GM18508 (cell line): ENCODE data around the gene LIN28B.
"Not testable (repeated sequence)": the region's sequence is repeated elsewhere in the genome, so short reads cannot be mapped to it uniquely, and the experiment has no call there.

ENCODE experiments used
- ATAC-seq: cut with Tn5 transposase; IDR thresholded peaks from one replicate; pipeline ENCODE4 v1.9.1; 2021; ENCODE audit warnings: moderate number of reproducible peaks; ENCODE audit not compliant: insufficient read depth, unreplicated experiment

Gene LIN28B

DNA sequence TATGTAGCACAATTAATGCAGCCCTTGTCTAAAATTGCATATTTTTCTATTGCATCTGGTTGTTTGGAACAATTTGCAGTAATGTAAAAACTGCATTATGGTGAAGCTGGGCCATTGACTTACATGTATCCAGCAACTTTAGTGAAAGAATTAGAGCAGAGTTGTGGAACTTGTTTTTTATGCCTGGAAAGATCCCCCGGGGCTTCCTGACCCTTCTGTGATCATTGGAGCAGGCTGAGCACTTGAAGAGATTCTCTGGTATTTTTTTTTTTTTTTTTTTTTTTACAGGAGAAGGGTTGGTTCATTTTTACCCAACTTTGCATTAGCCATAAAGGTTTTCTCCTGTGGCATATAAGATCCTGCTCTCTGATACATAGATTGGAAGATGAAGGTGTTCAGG, 45.0 kb downstream of the LIN28B start:
- no peak for ATAC-seq

DNA sequence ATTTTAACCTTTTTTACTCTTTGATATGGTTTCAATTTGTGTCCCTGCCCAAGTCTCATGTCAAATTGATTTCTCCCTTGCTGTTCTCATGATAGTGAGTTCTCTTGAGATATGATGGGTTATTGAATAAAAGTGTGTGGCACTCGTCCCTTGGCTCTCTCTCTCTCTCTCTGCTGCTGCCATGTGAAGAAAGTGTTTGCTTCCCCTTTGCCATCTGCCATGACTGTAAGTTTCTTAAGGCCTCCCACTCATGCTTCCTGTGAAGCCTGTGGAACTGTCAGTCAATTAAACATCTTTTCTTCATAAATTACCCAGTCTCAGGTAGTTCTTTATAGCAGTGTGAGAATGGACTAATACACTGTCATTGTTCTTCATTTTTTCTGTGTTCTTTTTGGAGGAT, 48.5 kb downstream of the LIN28B start:
- ATAC-seq: no peak

DNA sequence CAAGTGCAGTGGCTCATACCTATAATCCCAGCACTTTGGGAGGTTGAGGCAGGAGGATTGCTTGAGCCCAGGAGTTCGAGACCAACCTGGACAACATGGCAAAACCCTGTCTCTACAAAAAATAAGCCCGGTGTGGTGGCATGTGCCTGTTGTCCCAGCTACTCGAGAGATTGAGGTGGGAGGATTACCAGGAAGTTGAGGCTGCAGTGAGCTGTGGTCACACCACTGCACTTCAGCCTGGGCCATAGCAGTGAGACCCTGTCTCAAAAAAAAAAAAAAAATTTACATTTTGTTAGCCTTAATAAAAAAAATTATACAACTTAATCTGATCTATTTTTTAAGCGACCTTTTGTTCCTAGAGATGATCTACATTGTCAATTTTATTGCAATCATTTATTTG, 56.6 kb downstream of the LIN28B start:
- not testable (repeated sequence) for ATAC-seq

DNA sequence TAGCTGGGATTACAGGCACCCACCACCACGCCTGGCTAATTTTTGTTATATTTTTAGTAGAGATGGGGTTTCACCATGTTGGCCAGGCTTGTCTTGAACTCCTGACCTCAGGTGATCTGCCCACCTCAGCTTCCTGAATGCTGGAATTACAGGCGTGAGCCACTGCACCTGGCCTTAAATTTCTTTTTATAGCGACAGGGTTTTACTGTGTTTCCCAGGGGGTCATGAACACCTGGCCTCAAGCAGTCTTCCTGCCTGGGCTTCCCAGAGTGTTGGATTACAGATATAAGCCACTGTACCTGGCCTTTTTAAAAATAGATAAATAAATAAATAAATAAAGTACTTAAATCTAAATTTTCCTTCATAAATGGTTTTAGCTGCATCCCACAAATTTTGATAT, 57.5 kb downstream of the LIN28B start:
- ATAC-seq: no peak

DNA sequence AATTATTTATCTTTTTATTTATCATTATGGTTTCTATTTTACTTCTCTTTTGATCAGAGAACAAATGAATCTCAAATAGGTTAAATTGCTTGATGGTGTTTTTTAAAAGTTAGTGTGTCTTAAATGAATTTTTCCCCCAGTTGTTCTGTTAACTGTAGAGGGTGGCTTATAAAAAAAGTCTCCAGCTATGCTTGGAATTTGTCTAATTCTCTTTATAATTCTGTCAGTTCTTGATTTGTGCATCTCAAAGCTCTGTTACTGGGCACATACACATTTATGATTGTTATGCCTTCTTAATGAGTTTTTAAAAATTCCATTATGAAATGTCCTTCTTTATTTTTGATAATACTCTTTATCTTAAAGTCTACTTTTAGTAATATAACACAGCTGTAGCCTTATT, 58.0 kb downstream of the LIN28B start:
- no peak for ATAC-seq

DNA sequence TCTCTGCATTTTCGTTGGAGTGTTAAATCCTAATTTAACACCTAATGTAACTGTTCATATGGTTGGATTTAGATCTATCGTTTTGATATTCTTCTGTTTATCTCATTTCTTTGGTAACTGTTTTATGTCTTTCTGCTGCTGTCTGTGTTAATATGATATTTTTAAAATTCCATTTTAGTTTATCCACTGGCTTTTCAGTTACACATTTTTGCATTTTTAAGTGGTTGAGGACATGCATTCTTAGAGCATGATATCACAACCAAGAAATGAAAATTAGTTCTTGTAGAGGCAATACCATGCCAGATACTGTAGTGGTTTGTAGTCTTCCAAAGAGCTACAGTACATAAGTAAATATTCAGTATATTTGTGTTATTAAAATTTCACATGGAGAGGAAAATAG, 58.6 kb downstream of the LIN28B start:
- ATAC-seq: no peak

DNA sequence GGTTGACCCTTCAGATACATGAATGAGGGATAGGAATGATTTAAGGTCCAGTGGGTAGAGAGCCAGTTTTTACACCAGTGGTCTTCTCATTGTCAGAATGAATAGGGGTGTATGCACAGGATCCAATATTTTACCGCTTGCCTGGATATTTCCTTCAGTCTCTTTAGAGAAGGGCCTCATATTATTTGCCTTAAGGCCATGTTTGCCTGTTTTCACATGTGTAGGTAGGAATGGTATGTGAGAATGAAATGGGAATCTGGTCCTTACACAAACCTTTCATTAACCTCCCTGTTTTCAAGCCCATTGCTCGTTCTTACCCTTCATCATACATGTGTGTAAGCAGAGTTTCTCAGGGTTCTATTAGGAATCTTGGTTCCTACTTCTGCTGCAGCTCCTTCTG, 62.4 kb downstream of the LIN28B start:
- no peak for ATAC-seq

DNA sequence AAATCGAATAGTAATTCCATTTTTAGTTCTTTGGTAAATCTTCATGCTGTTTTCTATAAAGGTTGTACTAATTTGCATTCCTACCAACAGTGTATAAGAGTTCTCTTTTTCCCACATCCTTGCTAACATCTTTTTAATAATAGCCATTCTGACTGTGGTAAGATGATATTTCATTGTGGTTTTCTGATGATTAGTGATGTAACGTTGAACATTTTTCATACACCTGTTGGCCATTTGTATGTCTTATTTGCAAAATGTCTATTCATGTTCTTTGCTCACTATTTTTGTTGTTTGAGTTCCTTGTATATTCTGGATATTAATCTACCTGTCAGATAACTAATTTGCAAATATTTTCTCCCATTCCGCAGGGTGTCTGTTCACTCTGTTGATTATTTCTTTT, 64.5 kb downstream of the LIN28B start:
- ATAC-seq: no peak

DNA sequence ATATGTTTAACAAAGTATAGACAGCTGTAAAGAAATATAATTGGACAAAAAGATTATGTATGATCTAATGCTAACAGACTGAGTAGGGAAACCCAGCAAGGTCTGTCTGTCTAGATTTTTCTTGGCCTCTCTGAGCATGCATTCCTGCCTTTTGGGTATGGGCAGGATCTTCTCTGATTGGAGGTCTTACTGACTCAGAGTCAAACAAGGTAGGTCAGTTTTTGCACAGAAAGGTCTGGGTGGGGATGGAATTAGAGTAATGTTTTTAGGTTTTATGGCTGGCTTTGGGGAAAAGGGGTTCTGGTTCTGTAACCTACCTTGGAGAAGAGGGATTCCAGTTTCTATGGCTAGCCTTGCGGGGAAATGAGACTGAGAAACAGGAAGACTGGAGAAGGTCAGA, 65.5 kb downstream of the LIN28B start:
- ATAC-seq: no peak

DNA sequence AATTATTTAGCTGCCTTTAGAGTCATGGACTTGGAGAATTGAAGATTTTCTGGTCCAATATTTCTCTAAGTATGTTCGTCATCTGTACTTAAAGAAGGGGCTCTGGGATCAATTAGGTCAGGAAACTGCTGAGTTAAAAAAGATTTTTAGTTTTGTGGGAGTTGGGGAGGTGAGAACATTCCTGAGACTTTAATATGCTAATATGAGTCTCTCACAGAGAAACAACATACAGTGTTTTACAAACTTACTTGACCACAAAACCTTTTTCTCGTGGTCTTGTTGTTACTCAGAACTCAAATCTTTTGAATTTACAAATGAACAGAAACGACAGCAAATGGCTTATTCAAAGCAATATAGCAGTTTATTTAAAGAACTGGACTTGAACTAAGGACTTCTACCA, 67.9 kb downstream of the LIN28B start:
- no peak for ATAC-seq

DNA sequence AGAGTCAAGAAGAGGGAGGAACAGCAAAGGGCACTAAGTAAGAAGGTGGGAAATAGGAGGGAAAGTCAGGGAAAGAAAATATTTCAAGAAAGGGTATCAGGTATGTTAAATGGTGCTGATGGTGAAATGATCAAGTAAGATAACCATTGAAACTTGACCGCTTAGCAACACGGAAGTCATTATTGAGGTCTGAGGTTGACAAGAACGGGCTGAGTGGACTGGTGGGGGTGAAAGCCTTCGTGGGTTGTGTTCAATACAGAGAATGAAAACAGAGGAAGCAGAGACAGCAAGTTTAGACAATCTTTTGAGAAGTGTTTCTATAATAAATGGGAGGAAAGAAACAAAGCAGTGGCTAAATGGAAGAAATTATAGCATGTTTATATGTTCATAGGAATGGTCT, 72.0 kb downstream of the LIN28B start:
- ATAC-seq: no peak

DNA sequence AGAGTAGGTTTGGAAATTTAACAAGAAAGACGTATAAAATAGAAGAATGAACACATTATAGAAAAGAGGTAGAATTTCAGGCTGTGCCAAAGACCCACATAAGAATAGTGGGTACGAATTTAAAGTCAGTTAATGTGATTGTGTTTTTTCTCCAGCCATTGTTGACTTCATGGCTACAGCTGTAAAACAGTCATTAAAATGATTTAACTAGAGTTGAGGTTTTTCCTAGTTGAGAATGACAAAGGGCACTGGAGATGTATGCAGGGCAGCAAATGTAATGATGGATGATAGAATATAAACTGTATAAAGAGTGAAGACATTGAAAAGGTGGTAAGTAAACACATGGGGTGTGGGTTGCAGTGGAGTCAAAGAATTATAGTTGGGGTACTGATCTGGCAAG, 72.7 kb downstream of the LIN28B start:
- no peak for ATAC-seq

DNA sequence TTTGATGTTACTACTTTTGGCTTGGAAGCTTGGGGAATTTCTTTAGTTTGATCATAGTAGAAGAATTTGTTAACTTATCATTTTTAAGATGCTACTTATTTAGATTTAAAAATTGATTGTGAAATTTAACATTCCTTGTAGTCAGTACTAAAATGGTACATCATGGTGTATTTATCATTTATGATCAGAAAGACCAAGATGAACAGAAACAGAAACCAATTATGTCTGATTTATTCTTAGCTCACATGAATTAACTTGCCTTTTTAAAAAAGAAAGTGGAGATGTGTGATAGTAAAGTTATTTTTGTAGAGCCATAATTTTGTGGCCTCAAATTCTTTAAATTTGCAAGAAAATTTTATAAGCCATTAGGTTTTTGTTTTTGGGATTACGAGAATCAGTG, 77.6 kb downstream of the LIN28B start:
- no peak for ATAC-seq

DNA sequence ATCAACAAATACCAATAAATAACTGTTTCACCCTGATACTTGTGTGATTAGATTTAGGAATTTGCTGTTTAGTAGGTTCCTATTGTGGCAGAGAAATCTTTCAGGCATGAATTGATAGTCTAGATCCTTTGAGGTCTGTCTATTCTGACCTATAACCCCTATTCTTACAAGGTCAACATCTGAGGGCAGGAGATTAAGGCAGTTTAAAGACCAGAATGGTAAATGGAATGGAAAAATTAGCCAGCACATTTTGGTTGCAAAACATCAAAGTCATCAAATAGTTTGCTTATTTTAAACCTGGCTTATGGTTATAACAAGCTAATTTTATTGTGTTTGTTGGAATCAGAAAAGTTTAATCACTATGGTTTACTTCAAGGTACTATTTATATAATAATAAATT, 78.4 kb downstream of the LIN28B start:
- ATAC-seq: no peak

DNA sequence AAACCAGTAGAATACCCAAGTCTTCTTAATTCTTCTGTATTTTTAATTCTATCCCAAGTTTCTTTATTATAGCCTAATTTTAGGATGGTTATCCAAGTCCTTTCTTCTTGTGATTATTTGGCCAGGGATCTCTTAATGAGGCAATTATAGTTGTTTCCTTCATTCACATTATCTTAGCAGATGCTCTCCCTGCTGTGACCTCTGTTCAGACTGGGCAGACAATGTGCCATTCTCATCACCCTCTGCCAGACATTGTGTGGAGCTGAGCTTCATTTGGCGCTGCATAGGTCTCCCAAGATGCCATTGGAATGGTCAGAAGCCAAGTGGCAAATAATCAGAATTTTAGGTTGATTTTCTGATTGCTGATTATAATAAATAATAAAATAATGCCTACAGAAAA, 79.4 kb downstream of the LIN28B start:
- no peak for ATAC-seq

DNA sequence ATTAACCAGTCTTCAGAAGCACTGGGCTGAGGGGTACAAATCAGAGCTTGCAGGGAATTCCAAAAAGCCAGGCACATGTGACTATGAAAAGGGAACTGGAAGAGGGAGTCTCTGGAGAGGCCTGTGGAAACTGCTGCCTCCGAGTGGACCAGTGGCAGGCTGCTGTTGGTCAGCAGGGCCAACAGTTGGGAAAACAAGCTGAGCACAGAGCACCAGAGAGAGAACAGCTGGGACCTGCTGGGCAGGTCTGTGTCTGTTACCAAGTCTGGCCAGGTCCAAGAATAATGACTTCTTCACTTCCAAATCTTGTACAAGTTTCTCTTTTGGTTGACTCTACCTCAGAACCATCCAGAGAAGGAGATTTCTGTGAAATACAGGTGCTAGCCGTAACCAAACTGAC, 81.4 kb downstream of the LIN28B start:
- no peak for ATAC-seq

DNA sequence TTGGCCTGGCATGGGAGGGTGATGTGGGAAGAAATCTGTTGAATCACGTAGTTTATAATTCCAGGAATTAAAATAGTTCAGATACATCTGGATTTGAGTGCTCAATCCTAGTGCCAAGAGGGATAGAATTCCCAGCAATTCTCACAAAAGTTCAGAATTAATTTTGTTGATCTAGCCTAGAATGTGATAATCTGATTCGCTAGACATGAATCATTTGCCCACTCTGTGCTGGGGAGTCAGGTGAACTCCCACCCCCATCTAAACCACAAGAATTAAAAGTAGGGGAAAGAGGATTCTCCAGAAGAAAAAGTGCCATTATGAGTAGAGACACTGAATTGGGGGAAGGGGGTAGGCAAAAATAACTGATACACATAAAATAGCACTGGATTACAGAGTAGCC, 85.0 kb downstream of the LIN28B start:
- no peak for ATAC-seq

DNA sequence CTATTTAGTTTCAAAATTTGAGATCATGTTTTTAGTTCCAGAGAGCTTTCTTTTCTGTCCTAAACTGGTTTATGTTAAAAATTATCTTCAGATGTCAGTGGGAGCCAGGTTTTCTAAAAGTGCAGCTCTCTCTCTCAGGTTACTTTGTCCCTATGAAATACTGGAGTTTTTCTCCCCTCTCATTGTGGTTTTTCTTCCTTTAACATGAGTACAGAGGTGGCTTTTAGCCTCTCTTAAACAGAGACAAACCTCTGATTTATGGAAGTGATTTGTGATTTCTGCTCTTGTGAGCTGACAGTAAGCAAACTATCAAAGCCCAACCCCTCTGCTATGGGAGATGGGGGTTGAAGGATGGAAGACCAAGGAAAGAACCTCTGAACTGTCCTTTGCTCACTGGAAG, 85.7 kb downstream of the LIN28B start:
- ATAC-seq: no peak

DNA sequence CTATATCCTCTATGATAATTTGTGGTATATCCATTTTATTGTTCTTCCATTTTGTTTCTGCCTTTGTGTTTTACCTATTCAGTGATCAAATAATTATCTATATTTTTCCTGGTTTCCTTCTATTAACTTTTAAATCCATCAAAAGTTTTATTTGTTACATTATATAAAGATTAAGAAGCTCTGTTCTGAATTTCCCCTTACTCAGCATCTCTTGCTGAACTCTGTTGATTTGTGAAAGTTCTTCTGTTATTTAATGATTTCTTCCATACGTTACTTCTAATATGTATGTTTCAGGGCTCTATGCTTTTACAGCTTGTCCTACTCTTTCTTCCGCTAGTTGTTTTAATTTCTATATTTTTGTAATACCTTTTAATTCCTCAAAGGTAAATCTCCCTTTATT, 87.1 kb downstream of the LIN28B start:
- ATAC-seq: no peak

DNA sequence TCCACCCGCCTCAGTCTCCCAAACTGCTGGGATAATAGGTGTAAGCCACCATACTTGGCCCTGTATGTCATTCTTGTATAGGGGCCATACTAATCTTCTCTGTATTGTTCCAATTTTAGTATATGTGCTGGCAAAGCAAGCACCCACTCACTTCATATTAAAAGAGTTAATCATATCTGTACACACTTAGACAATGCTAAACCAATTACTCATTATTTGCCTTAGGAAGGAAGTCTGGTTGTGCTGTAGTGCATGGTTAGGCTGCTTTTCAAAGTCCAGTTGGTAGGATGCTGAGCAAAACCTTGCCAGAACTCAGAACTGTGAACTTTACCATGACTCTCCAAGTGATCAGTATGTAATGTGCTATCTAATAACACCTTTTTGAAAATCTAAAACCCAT, 88.6 kb downstream of the LIN28B start:
- no peak for ATAC-seq

DNA sequence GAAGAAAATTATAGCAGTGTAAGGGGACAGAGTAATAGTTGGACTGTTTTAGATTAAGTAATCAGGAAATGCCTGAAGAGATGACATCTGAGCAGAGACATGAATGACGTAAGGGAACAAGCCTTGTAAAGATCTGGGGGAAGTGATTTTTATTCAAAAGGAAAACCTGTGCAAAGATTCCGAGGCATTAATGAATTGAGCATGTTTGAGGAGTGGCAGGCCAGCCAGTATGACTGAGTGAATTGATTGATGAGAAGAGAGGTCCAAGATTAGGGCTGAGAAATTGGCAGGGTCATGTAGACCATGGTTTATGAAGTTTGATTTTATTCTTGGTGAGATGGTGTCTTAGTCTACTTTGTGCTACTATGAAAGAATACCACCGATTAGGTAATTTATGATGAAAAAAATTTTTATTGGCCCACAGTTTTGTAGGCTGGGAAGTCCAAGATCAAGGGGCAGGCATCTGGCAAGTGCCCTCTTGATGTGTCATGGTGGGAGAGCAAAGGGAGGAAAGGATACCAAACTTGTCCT, 95.1 kb downstream of the LIN28B start:
- no peak for ATAC-seq

DNA sequence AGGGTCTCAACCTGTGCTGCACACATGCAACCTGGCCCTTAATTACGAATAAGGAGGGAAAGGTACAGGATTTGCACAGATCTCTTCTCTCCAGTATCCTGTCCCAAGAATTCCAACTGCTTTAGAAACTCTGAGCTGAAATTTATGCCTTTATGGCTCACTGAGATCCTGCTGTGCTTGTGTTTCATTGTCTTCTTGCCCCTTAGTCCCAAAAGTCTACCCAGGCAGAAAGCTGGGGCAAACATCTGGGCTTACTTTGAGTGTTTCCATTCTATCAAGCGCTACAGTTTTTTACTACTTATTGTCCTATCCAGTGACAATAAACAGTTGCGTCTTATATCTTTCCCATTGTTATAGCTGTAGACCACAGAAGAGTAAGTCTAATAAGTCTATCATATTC, 99.7 kb downstream of the LIN28B start:
- no peak for ATAC-seq

DNA sequence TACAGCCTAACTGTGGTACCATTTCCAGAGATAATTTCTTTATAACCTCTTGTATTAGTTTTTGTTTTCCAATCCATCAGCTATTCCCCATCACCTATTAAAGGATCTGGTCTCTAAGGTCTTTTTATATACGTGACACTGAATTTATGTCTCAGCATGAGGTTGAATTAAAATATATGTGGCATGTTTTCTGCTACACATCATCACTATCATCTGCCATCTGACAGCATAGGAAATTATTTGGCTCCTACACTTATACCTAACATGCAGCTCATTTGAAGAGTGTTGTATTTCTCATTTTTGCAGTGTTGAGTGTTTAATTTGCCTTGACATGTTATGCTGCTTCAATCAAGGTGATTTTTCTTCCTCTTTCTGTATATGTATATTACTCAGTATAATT, 100.3 kb downstream of the LIN28B start:
- ATAC-seq: no peak
